H9 (cell line): ENCODE results near the gene NCKAP5. TPM values are rescaled to one million over a fixed set of nuclear protein-coding genes. Genes with fewer than 3 reads are reported as not detected.

Experiments used
- DNase-seq: peaks from one replicate; pipeline ENCODE4 v3.0.0-alpha.2; 2017
- H2AFZ ChIP-seq: one replicate; pipeline ENCODE4 v1.6.1; 2013; ENCODE audit warnings: mild to moderate bottlenecking, low read length, control low read depth, moderate library complexity
- H2AK5ac ChIP-seq: 2 replicates; pipeline ENCODE4 v1.6.1; 2013; ENCODE audit warnings: low read length, control low read depth, mixed read lengths; ENCODE audit not compliant: insufficient read length
- H2BK120ac ChIP-seq: one replicate; pipeline ENCODE4 v1.6.1; 2013; ENCODE audit warnings: low read depth, mild to moderate bottlenecking, low read length, control low read depth, inconsistent platforms; ENCODE audit not compliant: poor library complexity, severe bottlenecking
- H2BK12ac ChIP-seq: 2 replicates; pipeline ENCODE4 v1.6.1; 2013; ENCODE audit warnings: low read length, control low read depth, mixed read lengths, low read depth; ENCODE audit not compliant: insufficient read length
- H2BK15ac ChIP-seq: 2 replicates; pipeline ENCODE4 v1.6.1; 2013; ENCODE audit warnings: low read depth, low read length, control low read depth
- H2BK20ac ChIP-seq: one replicate; pipeline ENCODE4 v1.6.1; 2013; ENCODE audit warnings: low read depth, mild to moderate bottlenecking, low read length, control low read depth, inconsistent platforms; ENCODE audit not compliant: poor library complexity, severe bottlenecking
- H2BK5ac ChIP-seq: 2 replicates; pipeline ENCODE4 v1.6.1; 2013; ENCODE audit warnings: low read length, control low read depth, mixed read lengths; ENCODE audit not compliant: insufficient read length
- H3K14ac ChIP-seq: 2 replicates; pipeline ENCODE4 v1.6.1; 2013; ENCODE audit warnings: low read length, control low read depth; ENCODE audit not compliant: insufficient read depth
- H3K18ac ChIP-seq: 2 replicates; pipeline ENCODE4 v1.6.1; 2013; ENCODE audit warnings: low read depth, mild to moderate bottlenecking, mixed read lengths, low read length, control low read depth; ENCODE audit not compliant: insufficient read length
- H3K23ac ChIP-seq: 2 replicates; pipeline ENCODE4 v1.6.1; 2013; ENCODE audit warnings: low read length, control low read depth, mixed read lengths, low read depth; ENCODE audit not compliant: insufficient read length
- H3K23me2 ChIP-seq: 2 replicates; pipeline ENCODE4 v1.6.1; 2013; ENCODE audit warnings: low read depth, mild to moderate bottlenecking, mixed read lengths, low read length, control low read depth; ENCODE audit not compliant: insufficient read length, poor library complexity, severe bottlenecking
- H3K27ac ChIP-seq: 2 replicates; pipeline ENCODE4 v1.5.1; 2013; ENCODE audit warnings: low read length, control low read depth, mixed read lengths, low read depth; ENCODE audit not compliant: insufficient read length
- H3K27me3 ChIP-seq: 2 replicates; pipeline ENCODE4 v1.6.1; 2013; ENCODE audit warnings: low read length, control low read depth, inconsistent platforms; ENCODE audit not compliant: insufficient read depth
- H3K4ac ChIP-seq: 2 replicates; pipeline ENCODE4 v1.6.1; 2013; ENCODE audit warnings: low read depth, mild to moderate bottlenecking, control low read depth, inconsistent platforms, low read length, moderate library complexity
- H3K4me1 ChIP-seq: 2 replicates; pipeline ENCODE4 v1.6.1; 2013; ENCODE audit warnings: low read length, control low read depth, inconsistent platforms; ENCODE audit not compliant: insufficient read depth
- H3K4me2 ChIP-seq: 2 replicates; pipeline ENCODE4 v1.6.1; 2013; ENCODE audit warnings: low read length, control low read depth, mixed read lengths; ENCODE audit not compliant: insufficient read length, insufficient read depth
- H3K56ac ChIP-seq: 2 replicates; pipeline ENCODE4 v1.6.1; 2013; ENCODE audit warnings: low read depth, mild to moderate bottlenecking, mixed read lengths, low read length, control low read depth; ENCODE audit not compliant: insufficient read length
- H3K79me1 ChIP-seq: 2 replicates; pipeline ENCODE4 v1.6.1; 2013; ENCODE audit warnings: low read depth, mild to moderate bottlenecking, moderate library complexity, low read length, control low read depth, inconsistent platforms; ENCODE audit not compliant: insufficient read depth, poor library complexity, severe bottlenecking
- H3K79me2 ChIP-seq: 2 replicates; pipeline ENCODE4 v1.6.1; 2013; ENCODE audit warnings: low read length, control low read depth, inconsistent platforms; ENCODE audit not compliant: insufficient read depth
- H3K9ac ChIP-seq: 2 replicates; pipeline ENCODE4 v1.6.1; 2013; ENCODE audit warnings: low read length, control low read depth, mixed read lengths; ENCODE audit not compliant: insufficient read length; ENCODE audit errors: extremely low read depth
- H3K9me3 ChIP-seq: one replicate; pipeline ENCODE4 v1.6.1; 2013; ENCODE audit warnings: low read depth, low read length, inconsistent platforms; ENCODE audit not compliant: control insufficient read depth
- H3T11ph ChIP-seq: one replicate; pipeline ENCODE4 v1.6.1; 2013; ENCODE audit warnings: mild to moderate bottlenecking, low read length, control low read depth, inconsistent platforms
- H4K20me1 ChIP-seq: one replicate; pipeline ENCODE4 v1.6.1; 2013; ENCODE audit not compliant: control insufficient read depth, insufficient read length, insufficient read depth
- H4K5ac ChIP-seq: 2 replicates; pipeline ENCODE4 v1.6.1; 2013; ENCODE audit warnings: low read depth, mild to moderate bottlenecking, mixed read lengths, low read length, control low read depth; ENCODE audit not compliant: insufficient read length
- H4K8ac ChIP-seq: replicated peaks from 2 replicates; pipeline ENCODE4 v1.6.1; 2013; ENCODE audit warnings: low read length, control low read depth, mixed read lengths, low read depth; ENCODE audit not compliant: insufficient read length
- H4K91ac ChIP-seq: 2 replicates; pipeline ENCODE4 v1.6.1; 2013; ENCODE audit warnings: low read depth, mild to moderate bottlenecking, moderate library complexity, mixed read lengths, low read length, control low read depth; ENCODE audit not compliant: insufficient read length
- H3K27ac Mint-ChIP-seq, 3 experiments: 2 replicates in 2 of 3; 3 replicates in 1 of 3; pipeline ENCODE4 v1.8.0; 2020 to 2021; ENCODE audit warnings: mixed read lengths in 3 of 3, mild to moderate bottlenecking in 1 of 3, moderate library complexity in 1 of 3
- H3K27me3 Mint-ChIP-seq: 2 replicates; pipeline ENCODE4 v1.8.0; 2021; ENCODE audit warnings: low read depth, mild to moderate bottlenecking, moderate library complexity, mixed read lengths
- H3K36me3 Mint-ChIP-seq, 3 experiments: 2 replicates in 2 of 3; 3 replicates in 1 of 3; pipeline ENCODE4 v1.8.0; 2020 to 2021; ENCODE audit warnings: low read depth in 3 of 3, mixed read lengths in 3 of 3; ENCODE audit not compliant: insufficient read depth in 1 of 3
- H3K4me1 Mint-ChIP-seq, 2 experiments: 2 replicates each; pipeline ENCODE4 v1.8.0; 2020; ENCODE audit warnings: mixed read lengths in 2 of 2
- H3K4me3 Mint-ChIP-seq, 2 experiments: 2 replicates in 1 of 2; 3 replicates in 1 of 2; pipeline ENCODE4 v1.8.0; 2020 to 2021; ENCODE audit warnings: mild to moderate bottlenecking in 2 of 2, mixed read lengths in 2 of 2, moderate library complexity in 1 of 2
- H3K9me3 Mint-ChIP-seq, 2 experiments: 2 replicates in 1 of 2; 3 replicates in 1 of 2; pipeline ENCODE4 v1.8.0; 2020; ENCODE audit warnings: mild to moderate bottlenecking in 2 of 2, mixed read lengths in 2 of 2, moderate library complexity in 1 of 2
- CTCF ChIP-seq: fragments of 200-600 bp; sonication (generic); conservative IDR thresholded peaks from 3 replicates; pipeline ENCODE4 v1.8.0; 2021; ENCODE audit warnings: antibody characterized with exemption, mild to moderate bottlenecking
- WGBS: extraction: QIAGEN DNeasy Blood & Tissue Kit; methylation state at CpG from one replicate; pipeline ENCODE4 v1.1.7; 2013; ENCODE audit warnings: missing lambda C conversion rate, low lambda C conversion rate, mixed read lengths; ENCODE audit not compliant: insufficient read length; ENCODE audit errors: extremely low coverage; 5-methylcytosine and 5-hydroxymethylcytosine counted together
- total RNA-seq: library from RNA; stranded (reverse); gene quantifications from 2 replicates; pipeline ENCODE4 v1.2.1, GENCODE V29; 2021

NCKAP5 gene
- total RNA-seq, 1 experiment from 2014 or later, result 0.26 TPM

GRCh38 chr2:133414486-133415209, 153.6 kb downstream of the NCKAP5 start:
- H2BK5ac ChIP-seq, result no peak overlapping the region
- no peaks in the 10 kb centered on the region for H3K36me3 Mint-ChIP-seq
- H3K9me3 ChIP-seq, result no peaks in the 10 kb centered on the region
- H3K18ac ChIP-seq, result no peak overlapping the region
- no peak overlapping the region for H3K14ac ChIP-seq
- no peak overlapping the region for H2AK5ac ChIP-seq
- no peak overlapping the region for H2BK20ac ChIP-seq
- no peak overlapping the region for H3K56ac ChIP-seq
- no peak overlapping the region for H2BK12ac ChIP-seq
- no peak overlapping the region for H2BK15ac ChIP-seq
- no peaks in the 10 kb centered on the region for H3K23me2 ChIP-seq
- no peak overlapping the region for H3K27ac ChIP-seq
- peaks cover 21 to 33% of the 10 kb centered on the region in 2 experiments for H3K4me1 Mint-ChIP-seq
- H3K27ac Mint-ChIP-seq, result no peak overlapping the region
- no peak overlapping the region for H3T11ph ChIP-seq
- no peak overlapping the region for H4K8ac ChIP-seq
- H4K5ac ChIP-seq, result no peak overlapping the region
- H4K91ac ChIP-seq, result no peak overlapping the region
- H3K9me3 Mint-ChIP-seq, result no peaks in the 10 kb centered on the region; a peak in 1 of 5 replicates
- H2AFZ ChIP-seq, result no peak overlapping the region
- no peak for TF ChIP-seq CTCF
- H3K9ac ChIP-seq, result no peak overlapping the region
- H3K4me1 ChIP-seq, result no peaks in the 10 kb centered on the region
- H3K23ac ChIP-seq, result no peak overlapping the region
- no peaks in the 10 kb centered on the region for H4K20me1 ChIP-seq
- no peaks in the 10 kb centered on the region for H3K79me2 ChIP-seq
- H3K27me3 Mint-ChIP-seq, result peaks cover 19% of the 10 kb centered on the region
- H2BK120ac ChIP-seq, result no peak overlapping the region
- no peak overlapping the region for H3K4me3 Mint-ChIP-seq
- H3K79me1 ChIP-seq, result no peaks in the 10 kb centered on the region
- H3K4ac ChIP-seq, result no peak overlapping the region
- no peak for DNase-seq
- H3K27me3 ChIP-seq, result no peaks in the 10 kb centered on the region
- no peak overlapping the region for H3K4me2 ChIP-seq
- WGBS, result no CpG with 5 or more reads among the region's 6 CpGs
